Loucy (cell line): ENCODE measurements around the gene TP53TG5.

Source experiments
- H2AFZ ChIP-seq: fragments of 200-600 bp; sonication (generic); 2 replicates; pipeline ENCODE4 v1.6.0; 2016; ENCODE audit warnings: antibody characterized with exemption, mild to moderate bottlenecking, low read length, moderate library complexity
- H3F3A ChIP-seq: fragments of 200-600 bp; 2 replicates; pipeline ENCODE4 v1.6.0; 2016; ENCODE audit warnings: antibody characterized with exemption, low read depth, mild to moderate bottlenecking
- H3K27me3 ChIP-seq: fragments of 200-600 bp; sonication (generic); 2 replicates; pipeline ENCODE4 v1.6.1; 2014; ENCODE audit warnings: low read length, mild to moderate bottlenecking; ENCODE audit not compliant: insufficient read depth, poor library complexity, severe bottlenecking
- H3K36me3 ChIP-seq: fragments of 200-600 bp; sonication (generic); 2 replicates; pipeline ENCODE4 v1.6.1; 2016; ENCODE audit warnings: low read length; ENCODE audit not compliant: insufficient read depth
- H3K4me1 ChIP-seq: fragments of 200-600 bp; sonication (generic); 2 replicates; pipeline ENCODE4 v1.5.1; 2014; ENCODE audit warnings: low read length, mild to moderate bottlenecking; ENCODE audit not compliant: insufficient read depth, poor library complexity, severe bottlenecking
- H3K4me2 ChIP-seq: fragments of 200-600 bp; sonication (generic); 2 replicates; pipeline ENCODE4 v1.6.0; 2014; ENCODE audit warnings: antibody characterized with exemption, low read length, low read depth, mild to moderate bottlenecking; ENCODE audit not compliant: poor library complexity, severe bottlenecking
- H3K4me3 ChIP-seq: fragments of 200-600 bp; sonication (generic); 2 replicates; pipeline ENCODE4 v1.5.1; 2014; ENCODE audit warnings: low read length, mild to moderate bottlenecking, mixed read lengths; ENCODE audit not compliant: poor library complexity, severe bottlenecking
- H3K79me2 ChIP-seq: fragments of 200-600 bp; sonication (generic); 2 replicates; pipeline ENCODE4 v1.6.1; 2014; ENCODE audit warnings: low read length; ENCODE audit not compliant: insufficient read depth
- H3K9ac ChIP-seq: fragments of 200-600 bp; sonication (generic); 2 replicates; pipeline ENCODE4 v1.6.0; 2014; ENCODE audit warnings: mild to moderate bottlenecking, low read depth, low read length, moderate library complexity; ENCODE audit not compliant: poor library complexity, severe bottlenecking
- H3K9me2 ChIP-seq: fragments of 200-600 bp; sonication (generic); replicated peaks from 2 replicates; pipeline ENCODE4 v1.6.1; 2016; ENCODE audit warnings: low read depth, low read length, mixed read lengths
- H3K9me3 ChIP-seq: fragments of 200-600 bp; sonication (generic); 2 replicates; pipeline ENCODE4 v1.6.1; 2014; ENCODE audit warnings: mild to moderate bottlenecking, antibody characterized with exemption, low read length, low read depth; ENCODE audit not compliant: insufficient read depth
- H4K20me1 ChIP-seq: fragments of 200-600 bp; sonication (generic); 2 replicates; pipeline ENCODE4 v1.6.0; 2014; ENCODE audit warnings: antibody characterized with exemption, low read length, mild to moderate bottlenecking; ENCODE audit not compliant: insufficient read depth, poor library complexity, severe bottlenecking
- CTCF ChIP-seq: fragments of 200-600 bp; sonication (generic); conservative IDR thresholded peaks from 2 replicates; pipeline ENCODE4 v1.5.1; 2014; ENCODE audit warnings: mild to moderate bottlenecking, antibody characterized with exemption, low read length
- EZH2phosphoT487 ChIP-seq: fragments of 200-600 bp; IDR thresholded peaks from 2 replicates; pipeline ENCODE4 v1.6.1; 2018; ENCODE audit warnings: antibody characterized with exemption, mild to moderate bottlenecking, moderate library complexity, borderline replicate concordance

Gene TP53TG5

GRCh38 chr20:45399018-45399417 is 20.9 kb upstream of the TP53TG5 start:
- Histone ChIP-seq H3F3A (no peaks in the 10 kb centered on the region), H2AFZ (no peak overlapping the region)
- no peak for TF ChIP-seq CTCF
- no peak for TF ChIP-seq EZH2phosphoT487

DNA sequence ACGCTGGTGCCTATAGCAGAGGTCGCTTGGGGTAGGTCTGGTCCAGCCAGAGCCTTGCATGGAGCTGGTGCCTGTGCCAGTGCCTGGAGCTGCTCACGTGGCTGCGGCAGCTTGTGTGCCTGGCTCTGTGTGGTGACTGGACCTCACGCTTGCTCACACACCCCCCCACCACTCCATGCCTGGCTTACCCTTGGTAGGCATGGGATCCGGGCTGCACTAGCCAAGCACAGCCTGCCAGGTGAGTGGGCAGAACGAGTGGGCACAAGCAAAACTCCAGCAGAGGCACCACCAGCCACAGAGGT is 16.9 kb upstream of the TP53TG5 start:
- Histone ChIP-seq H3K79me2 (no peaks in the 10 kb centered on the region), H3K9ac (no peak overlapping the region), H3K4me1 (no peaks in the 10 kb centered on the region), H3F3A (no peaks in the 10 kb centered on the region), H3K4me2 (no peak overlapping the region), H3K9me2 (no peaks in the 10 kb centered on the region), H2AFZ (no peak overlapping the region), H3K9me3 (no peaks in the 10 kb centered on the region; the same call in 1 of the 2 replicates), H4K20me1 (no peaks in the 10 kb centered on the region), H3K36me3 (no peaks in the 10 kb centered on the region), H3K4me3 (no peak overlapping the region), H3K27me3 (no peaks in the 10 kb centered on the region)
- TF ChIP-seq EZH2phosphoT487 (no peak), CTCF (no peak)

More at GRCh38 chr20:45399018-45399417, 20.9 kb upstream of the TP53TG5 start:
- Histone ChIP-seq H3K9ac (no peak overlapping the region), H3K27me3 (no peaks in the 10 kb centered on the region), H4K20me1 (no peaks in the 10 kb centered on the region), H3K4me3 (no peak overlapping the region), H3K4me2 (no peak overlapping the region), H3K4me1 (no peaks in the 10 kb centered on the region), H3K79me2 (no peaks in the 10 kb centered on the region), H3K9me3 (peaks cover 6% of the 10 kb centered on the region; the same call in 1 of the 2 replicates), H3K9me2 (no peaks in the 10 kb centered on the region), H3K36me3 (no peaks in the 10 kb centered on the region)

- Histone ChIP-seq H3K4me3 (no peak overlapping the region), H3F3A (no peaks in the 10 kb centered on the region), H3K36me3 (no peaks in the 10 kb centered on the region), H3K4me1 (no peaks in the 10 kb centered on the region), H3K79me2 (no peaks in the 10 kb centered on the region), H4K20me1 (no peaks in the 10 kb centered on the region), H3K9me2 (no peaks in the 10 kb centered on the region), H3K9ac (no peak overlapping the region), H3K4me2 (no peak overlapping the region), H2AFZ (no peak overlapping the region), H3K9me3 (no peaks in the 10 kb centered on the region), H3K27me3 (no peaks in the 10 kb centered on the region)
- TF ChIP-seq CTCF (no peak), EZH2phosphoT487 (no peak)
Measured at GRCh38 chr20:45394221-45395113, 16.3 kb upstream of the TP53TG5 start.
